Mucosa of descending colon (tissue), 3 donors: ENCODE data around the gene WNK1. TPM values are rescaled to one million over a fixed set of nuclear protein-coding genes. Genes with fewer than 3 reads are reported as not detected.

Experiments
- ATAC-seq: fragments of 200-7000 bp; cut with Tn5 transposase; one replicate; pipeline ENCODE4 v1.9.1; 2020; ENCODE audit warnings: mild to moderate bottlenecking, moderate library complexity
- DNase-seq, 3 donors: peaks; one replicate each; pipeline ENCODE4 v3.0.0-alpha.2; 2020
- H3K36me3 ChIP-seq: fragments of 200-600 bp; one replicate; pipeline ENCODE4 v1.8.0; 2021; ENCODE audit warnings: low read depth, mild to moderate bottlenecking
- H3K4me1 ChIP-seq: fragments of 200-600 bp; one replicate; pipeline ENCODE4 v1.8.0; 2021; ENCODE audit warnings: low read depth, mild to moderate bottlenecking
- H3K4me3 ChIP-seq: fragments of 200-600 bp; one replicate; pipeline ENCODE4 v1.8.0; 2021; ENCODE audit warnings: mild to moderate bottlenecking
- H3K9me3 ChIP-seq: fragments of 200-600 bp; one replicate; pipeline ENCODE4 v1.8.0; 2021; ENCODE audit warnings: mild to moderate bottlenecking
- intact Hi-C, 2 donors: fragments of 100-400 bp; cut with DNase I in 1 of 2; cut with micrococcal nuclease in 1 of 2; formaldehyde crosslinking; loops; one replicate each; pipeline versions ENCODE4 v1.11.0 to v1.11.1; 2022; cut with DNase I, micrococcal nuclease
- total RNA-seq, 3 donors: library from RNA; stranded (reverse); fragmentation: NEBNext Ultra II Directional in 2 of 3; extraction: Animal tissue kit (Norgen Biotek cat#: 25700) in 2 of 3; gene quantifications; one replicate each; pipeline versions ENCODE4 v1.2.1 to v1.2.4, GENCODE V29; 2021 to 2023
- TF ChIP-seq, protein P1 (sequence below): fragments of 200-600 bp; IDR thresholded peaks from one replicate; pipeline ENCODE4 v1.8.0; 2022; ENCODE audit warnings: antibody characterized with exemption, mild to moderate bottlenecking
- donor health status: DM: no; HTN: no; CAD: no; lungs with moderate emphysema.
- donor health status: DM: no; HTN: no; CAD: no.
- donor health status: DM: no; HTN: yes; CAD: no.

WNK1 gene
- total RNA-seq, 3 donors from 2014 or later = 84.0 to 155 (median 85.5) TPM

DNA sequence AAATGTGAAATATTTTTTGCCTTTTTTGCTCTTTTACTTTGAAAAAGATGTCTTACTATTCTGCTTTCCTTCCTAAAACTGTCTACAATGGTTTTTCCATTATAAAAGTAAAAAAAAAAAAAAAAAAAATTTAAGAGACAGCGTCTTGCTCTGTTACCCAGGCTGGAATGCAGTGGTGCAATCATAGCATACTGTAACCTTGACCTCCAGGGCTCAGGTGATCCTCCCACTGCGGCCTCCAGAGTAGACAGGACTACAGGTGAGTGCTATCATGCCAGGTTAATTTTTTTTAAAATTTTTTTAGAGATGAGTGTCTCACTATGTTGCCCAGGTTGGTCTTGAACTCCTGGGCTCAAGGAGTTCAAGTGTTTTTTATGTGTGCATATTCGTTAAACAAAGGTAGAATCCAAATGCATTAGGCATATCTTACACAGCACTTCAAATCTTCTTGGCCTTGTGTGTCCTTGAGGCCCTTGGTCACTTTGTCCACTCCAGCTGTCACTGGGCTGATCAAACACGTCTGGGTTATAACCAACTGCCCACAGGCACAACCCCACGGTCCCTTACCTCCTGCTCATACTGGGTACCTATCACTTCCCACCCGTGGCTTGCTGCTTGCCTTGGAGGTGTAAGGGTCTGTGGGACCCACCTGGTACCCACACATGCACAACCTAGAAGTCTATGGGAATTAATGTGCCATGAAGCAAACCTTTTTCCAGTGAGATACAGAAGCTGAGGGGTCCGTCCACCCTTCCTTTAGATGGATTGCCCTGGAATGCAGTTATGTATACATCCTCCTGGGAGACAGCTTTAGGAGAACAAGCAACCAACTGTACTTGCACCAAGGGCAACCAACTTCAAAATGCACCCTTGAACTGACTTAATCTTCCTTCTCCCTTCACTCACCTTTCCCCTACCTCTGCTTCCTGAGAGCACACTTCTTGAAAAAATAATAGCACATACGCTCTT lies 184.3 kb downstream of the WNK1 start:
- no peaks in the 10 kb centered on the region for H3K9me3 ChIP-seq
- intact Hi-C loops = no loop called here
- TF ChIP-seq, protein P1, sequence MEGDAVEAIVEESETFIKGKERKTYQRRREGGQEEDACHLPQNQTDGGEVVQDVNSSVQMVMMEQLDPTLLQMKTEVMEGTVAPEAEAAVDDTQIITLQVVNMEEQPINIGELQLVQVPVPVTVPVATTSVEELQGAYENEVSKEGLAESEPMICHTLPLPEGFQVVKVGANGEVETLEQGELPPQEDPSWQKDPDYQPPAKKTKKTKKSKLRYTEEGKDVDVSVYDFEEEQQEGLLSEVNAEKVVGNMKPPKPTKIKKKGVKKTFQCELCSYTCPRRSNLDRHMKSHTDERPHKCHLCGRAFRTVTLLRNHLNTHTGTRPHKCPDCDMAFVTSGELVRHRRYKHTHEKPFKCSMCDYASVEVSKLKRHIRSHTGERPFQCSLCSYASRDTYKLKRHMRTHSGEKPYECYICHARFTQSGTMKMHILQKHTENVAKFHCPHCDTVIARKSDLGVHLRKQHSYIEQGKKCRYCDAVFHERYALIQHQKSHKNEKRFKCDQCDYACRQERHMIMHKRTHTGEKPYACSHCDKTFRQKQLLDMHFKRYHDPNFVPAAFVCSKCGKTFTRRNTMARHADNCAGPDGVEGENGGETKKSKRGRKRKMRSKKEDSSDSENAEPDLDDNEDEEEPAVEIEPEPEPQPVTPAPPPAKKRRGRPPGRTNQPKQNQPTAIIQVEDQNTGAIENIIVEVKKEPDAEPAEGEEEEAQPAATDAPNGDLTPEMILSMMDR = no peak

DNA sequence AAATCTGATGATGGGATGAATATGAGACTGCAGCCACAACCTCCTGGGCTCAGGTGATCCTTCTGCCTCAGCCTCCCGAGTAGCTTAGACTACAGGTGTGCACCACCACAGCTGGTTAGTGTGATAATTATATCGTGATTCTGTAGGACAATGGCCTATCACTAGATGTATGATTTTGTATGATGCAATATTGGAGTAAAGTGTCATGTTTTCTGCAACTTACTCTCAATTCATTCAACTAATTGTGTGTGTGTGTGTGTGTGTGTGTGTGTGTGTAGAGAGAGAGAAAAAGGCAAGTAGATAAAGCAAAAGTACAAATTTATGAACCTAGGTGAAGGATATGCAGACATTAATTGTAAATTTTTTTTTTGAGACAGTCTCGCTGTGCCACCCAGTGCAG lies 186.4 kb downstream of the WNK1 start:
- no peak overlapping the region for H3K4me3 ChIP-seq
- H3K9me3 ChIP-seq = no peaks in the 10 kb centered on the region
- intact Hi-C loops = no loop called here
- no peaks in the 10 kb centered on the region for H3K36me3 ChIP-seq
- ATAC-seq (no peak), DNase-seq (no peak)
- TF ChIP-seq, protein P1 = no peak
- H3K4me1 ChIP-seq = peaks cover 2% of the 10 kb centered on the region

More for the DNA sequence above, 184.3 kb downstream of the WNK1 start:
- peaks cover 5% of the 10 kb centered on the region for H3K36me3 ChIP-seq
- DNase-seq = no peak
- no peak for ATAC-seq
- no peaks in the 10 kb centered on the region for H3K4me1 ChIP-seq
- no peak overlapping the region for H3K4me3 ChIP-seq

DNA sequence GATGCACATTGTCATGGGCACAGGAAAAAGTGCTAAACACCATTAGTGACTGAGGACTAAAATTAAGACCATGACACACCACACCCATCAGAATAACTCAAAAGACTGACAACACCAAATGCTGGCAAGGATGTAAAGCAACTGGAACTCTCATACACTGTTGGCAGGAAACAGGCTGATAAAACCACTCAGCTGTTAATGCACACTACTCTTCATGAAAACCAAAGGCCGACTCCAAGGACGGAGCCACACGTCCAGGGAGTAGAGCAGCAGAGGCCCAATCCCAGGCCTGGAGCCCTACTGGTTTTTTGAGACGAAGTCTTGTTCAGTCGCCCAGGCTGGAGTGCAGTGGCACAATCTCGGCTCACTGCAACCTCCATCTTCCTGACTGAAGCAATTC lies 190.7 kb downstream of the WNK1 start:
- intact Hi-C loops = loop anchor here in 1 of 2 donors (10.0 kb wide), 1 partner anchor 368 kb away; no protein-coding TSS in a partner anchor
- no peak overlapping the region for H3K4me3 ChIP-seq
- H3K36me3 ChIP-seq = no peaks in the 10 kb centered on the region
- no peaks in the 10 kb centered on the region for H3K9me3 ChIP-seq
- TF ChIP-seq, protein P1 = no peak
- DNase-seq = no peak
- peaks cover 4% of the 10 kb centered on the region for H3K4me1 ChIP-seq
- ATAC-seq = no peak

DNA sequence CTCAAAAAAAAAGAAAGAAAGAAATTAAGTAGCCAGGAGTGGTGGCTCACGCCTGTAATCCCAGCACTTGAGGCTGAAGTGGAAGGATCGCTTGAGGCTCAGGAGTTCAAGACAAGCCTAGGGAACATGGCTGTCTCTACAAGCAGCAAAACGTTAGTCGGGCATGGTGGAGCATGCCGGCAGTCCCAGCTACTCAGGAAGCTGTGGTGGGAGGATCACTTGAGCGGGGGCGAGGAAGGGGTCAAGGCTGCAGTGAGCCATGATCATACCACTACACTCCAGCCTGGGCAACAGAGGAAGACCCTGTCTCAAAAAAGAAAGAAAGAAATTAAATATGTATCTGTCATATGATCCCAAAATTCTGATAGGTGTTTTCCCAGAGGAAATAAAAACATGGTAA lies 191.8 kb downstream of the WNK1 start:
- Histone ChIP-seq H3K36me3 (no peaks in the 10 kb centered on the region), H3K4me3 (no peak overlapping the region), H3K4me1 (peaks cover 11% of the 10 kb centered on the region), H3K9me3 (no peaks in the 10 kb centered on the region)
- TF ChIP-seq, protein P1 = no peak
- ATAC-seq (no peak), DNase-seq (no peak)
- intact Hi-C loops = loop anchor here in 1 of 2 donors (10.0 kb wide), 1 partner anchor 369 kb away; no protein-coding TSS in a partner anchor

DNA sequence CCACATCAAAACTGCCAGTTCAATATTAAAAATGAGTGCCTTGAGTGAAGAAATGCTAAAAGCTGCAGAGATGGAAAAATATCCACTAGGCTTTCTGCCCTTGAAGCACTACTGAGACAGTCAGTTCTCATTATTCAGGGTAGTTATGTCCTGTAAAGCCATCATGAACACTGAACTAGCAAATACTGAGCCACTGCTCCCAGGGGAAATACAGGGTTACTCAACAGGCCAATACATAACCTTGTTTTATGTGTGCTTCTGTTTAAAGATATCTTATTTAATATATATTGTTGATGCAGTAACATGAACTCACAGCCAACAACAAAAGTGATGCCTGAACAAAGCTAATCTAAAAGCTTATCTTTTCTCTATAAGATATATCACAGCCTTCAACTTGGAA lies 193.8 kb downstream of the WNK1 start:
- TF ChIP-seq, protein P1 = no peak
- no peak for DNase-seq
- H3K36me3 ChIP-seq = peaks cover 3% of the 10 kb centered on the region
- peaks cover 21% of the 10 kb centered on the region for H3K4me1 ChIP-seq
- no peaks in the 10 kb centered on the region for H3K9me3 ChIP-seq
- intact Hi-C loops = loop anchor here in 1 of 2 donors (10.0 kb wide), 1 partner anchor 371 kb away; no protein-coding TSS in a partner anchor
- H3K4me3 ChIP-seq = no peak overlapping the region
- no peak for ATAC-seq
